Transverse colon (tissue), 4 donors: Measurements from ENCODE around the gene ATG7. TPM values are rescaled to one million over a fixed set of nuclear protein-coding genes. Genes with fewer than 3 reads are reported as not detected.

ENCODE experiments used
- DNase-seq: peaks from one replicate; pipeline ENCODE4 v3.0.0-alpha.2; 2019
- H3K27ac ChIP-seq, 4 donors: fragments of 200-600 bp; sonication (generic); 2 replicates each; pipeline ENCODE4 v1.5.1; 2016 to 2018; ENCODE audit warnings: inconsistent platforms in 4 of 4
- H3K27me3 ChIP-seq: fragments of 200-600 bp; sonication (generic); 2 replicates; pipeline ENCODE4 v1.5.1; 2017; ENCODE audit warnings: inconsistent platforms
- H3K36me3 ChIP-seq, 4 donors: fragments of 200-600 bp; sonication (generic); 2 replicates each; pipeline ENCODE4 v1.5.1; 2017 to 2019; ENCODE audit warnings: inconsistent platforms in 4 of 4
- H3K4me1 ChIP-seq, 4 donors: fragments of 200-600 bp; sonication (generic); 2 replicates each; pipeline ENCODE4 v1.5.1; 2017 to 2020; ENCODE audit warnings: inconsistent platforms in 4 of 4
- H3K4me3 ChIP-seq, 4 donors: fragments of 200-600 bp; sonication (generic); 1 replicate in 1 of 4; 2 replicates in 3 of 4; pipeline versions ENCODE4 v1.5.1 to v1.6.1; 2017 to 2019; ENCODE audit warnings: inconsistent platforms in 4 of 4
- H3K9me3 ChIP-seq, 2 donors: fragments of 200-600 bp; sonication (generic); 2 replicates each; pipeline ENCODE4 v1.5.1; 2017 to 2019; ENCODE audit warnings: inconsistent platforms in 2 of 2
- EP300 ChIP-seq: sonication (generic); formaldehyde crosslinking; IDR thresholded peaks from one replicate; pipeline ENCODE4 v1.6.1; 2017; ENCODE audit warnings: antibody characterized with exemption, low read depth
- POLR2A ChIP-seq: fragments of 450-650 bp; IDR thresholded peaks from one replicate; pipeline ENCODE4 v1.6.1; 2016; ENCODE audit warnings: antibody characterized with exemption, mild to moderate bottlenecking, moderate library complexity
- POLR2AphosphoS5 ChIP-seq, 3 donors: sonication (generic); formaldehyde crosslinking; IDR thresholded peaks; one replicate each; pipeline ENCODE4 v1.6.1; 2016; ENCODE audit warnings: antibody characterized with exemption in 3 of 3
- WGBS, 2 donors: methylation state at CpG; one replicate each; pipeline ENCODE4 v1.1.5; 2018; ENCODE audit warnings: low coverage in 1 of 2; 5-methylcytosine and 5-hydroxymethylcytosine counted together
- in situ Hi-C, 4 donors: fragments of 200-750 bp; cut with MboI; loops; one replicate each; pipeline versions ENCODE4 v1.15.0 to v1.15.1; 2017; ENCODE audit warnings: low sequenced_read_pairs in 3 of 4, low pct_ligation_motif_present in 1 of 4, low pct_unique_long_range_greater_than_20kb in 1 of 4
- intact Hi-C: fragments of 100-400 bp; cut with DNase I; formaldehyde crosslinking; loops from one replicate; pipeline ENCODE4 v1.15.1; 2023; ENCODE audit warnings: low total_unique reads
- total RNA-seq, 4 donors: library from RNA; depleted of rRNA; stranded (reverse); fragments of >200 nt; gene quantifications; one replicate each; pipeline ENCODE4 v1.1.0, GENCODE V29; 2016
- TF ChIP-seq, protein P1 (sequence below), 5 experiments: fragments of 200-600 bp in 3 of 5; fragments of 450-650 bp in 2 of 5; sonication (generic) in 3 of 5; IDR thresholded peaks; 1 replicate in 2 of 5; 2 replicates in 3 of 5; pipeline ENCODE4 v1.5.1; 2016 to 2017; ENCODE audit warnings: antibody characterized with exemption in 5 of 5, inconsistent platforms in 3 of 5, mild to moderate bottlenecking in 2 of 5, moderate library complexity in 1 of 5

The ATG7 gene
- total RNA-seq, 4 donors from 2014 or later, result 44.5 to 122 (median 75.0) TPM

DNA sequence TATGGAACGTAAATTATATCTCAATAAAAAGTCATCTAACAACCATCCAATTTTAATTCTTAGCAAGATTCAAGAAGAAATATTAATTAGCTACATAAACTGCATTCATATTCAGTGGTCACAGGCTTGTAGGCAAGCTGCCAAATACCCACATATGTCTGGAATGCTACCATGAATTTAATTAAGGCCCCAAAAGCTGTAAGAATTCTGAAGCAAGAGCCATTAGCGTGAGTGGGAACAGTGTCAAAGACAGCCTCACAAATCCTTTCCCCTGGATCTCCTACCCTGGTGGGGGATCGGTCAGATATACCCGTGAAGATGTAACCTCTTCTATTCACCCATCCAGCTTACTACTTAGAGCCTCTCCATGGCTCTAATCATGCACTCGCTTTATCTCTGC lies 40.0 kb downstream of the ATG7 start:
- in situ Hi-C loops (no loop called here), intact Hi-C loops (no loop called here)
- Histone ChIP-seq H3K27ac (no peak overlapping the region), H3K9me3 (no peaks in the 10 kb centered on the region), H3K36me3 (peaks cover 0 to 74% (median 22%) of the 10 kb centered on the region in 4 donors), H3K4me1 (no peaks in the 10 kb centered on the region), H3K4me3 (no peak overlapping the region), H3K27me3 (no peaks in the 10 kb centered on the region)
- TF ChIP-seq EP300 (no peak), POLR2AphosphoS5 (IDR thresholded peaks at IDR 0.05) (no peak), POLR2A (no peak)
- TF ChIP-seq, protein P1, sequence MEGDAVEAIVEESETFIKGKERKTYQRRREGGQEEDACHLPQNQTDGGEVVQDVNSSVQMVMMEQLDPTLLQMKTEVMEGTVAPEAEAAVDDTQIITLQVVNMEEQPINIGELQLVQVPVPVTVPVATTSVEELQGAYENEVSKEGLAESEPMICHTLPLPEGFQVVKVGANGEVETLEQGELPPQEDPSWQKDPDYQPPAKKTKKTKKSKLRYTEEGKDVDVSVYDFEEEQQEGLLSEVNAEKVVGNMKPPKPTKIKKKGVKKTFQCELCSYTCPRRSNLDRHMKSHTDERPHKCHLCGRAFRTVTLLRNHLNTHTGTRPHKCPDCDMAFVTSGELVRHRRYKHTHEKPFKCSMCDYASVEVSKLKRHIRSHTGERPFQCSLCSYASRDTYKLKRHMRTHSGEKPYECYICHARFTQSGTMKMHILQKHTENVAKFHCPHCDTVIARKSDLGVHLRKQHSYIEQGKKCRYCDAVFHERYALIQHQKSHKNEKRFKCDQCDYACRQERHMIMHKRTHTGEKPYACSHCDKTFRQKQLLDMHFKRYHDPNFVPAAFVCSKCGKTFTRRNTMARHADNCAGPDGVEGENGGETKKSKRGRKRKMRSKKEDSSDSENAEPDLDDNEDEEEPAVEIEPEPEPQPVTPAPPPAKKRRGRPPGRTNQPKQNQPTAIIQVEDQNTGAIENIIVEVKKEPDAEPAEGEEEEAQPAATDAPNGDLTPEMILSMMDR (IDR thresholded peaks at IDR 0.05), result no peak
- 89 to 92% methylated on average over 1 to 5 of the region's 5 CpGs for WGBS, 2 donors
- DNase-seq, result no peak

- H3K4me1 ChIP-seq, result no peaks in the 10 kb centered on the region
- in situ Hi-C loops, result no loop called here
- peaks cover 0 to 73% (median 21%) of the 10 kb centered on the region in 4 donors for H3K36me3 ChIP-seq
- no peaks in the 10 kb centered on the region for H3K27me3 ChIP-seq
- TF ChIP-seq EP300 (no peak), POLR2A (no peak), POLR2AphosphoS5 (IDR thresholded peaks at IDR 0.05) (no peak)
- TF ChIP-seq, protein P1 (IDR thresholded peaks at IDR 0.05), result no peak
- intact Hi-C loops, result no loop called here
- WGBS, 2 donors, result 71 to 81% methylated on average over 4 to 9 of the region's 9 CpGs
- DNase-seq, result no peak
- H3K4me3 ChIP-seq, result no peak overlapping the region
- H3K27ac ChIP-seq, result no peak overlapping the region
- H3K9me3 ChIP-seq, result no peaks in the 10 kb centered on the region
Measured at GRCh38 chr3:11317300-11317699, 45.1 kb downstream of the ATG7 start.

DNA sequence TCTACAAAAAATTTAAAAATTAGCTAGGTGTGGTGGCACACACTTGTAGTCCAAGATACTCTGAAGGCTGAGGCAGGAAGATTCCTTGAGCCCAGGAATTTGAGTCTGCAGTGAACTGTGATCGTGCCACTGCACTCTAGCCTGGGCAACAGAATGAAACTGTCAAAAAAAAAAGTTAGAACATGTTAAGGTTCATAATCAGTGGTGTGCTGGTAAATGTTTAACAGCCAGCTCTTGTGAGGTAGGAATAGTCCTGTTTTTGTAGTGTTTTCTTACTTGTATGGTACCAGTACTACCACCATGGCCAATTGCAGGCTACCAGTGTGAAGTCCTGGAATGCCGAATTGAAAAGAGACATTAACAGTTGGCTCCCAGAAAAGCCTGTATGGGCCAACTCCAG lies 50.7 kb downstream of the ATG7 start:
- no peak for TF ChIP-seq EP300
- no peak for TF ChIP-seq POLR2A
- TF ChIP-seq POLR2AphosphoS5 (IDR thresholded peaks at IDR 0.05), result no peak
- TF ChIP-seq, protein P1 (IDR thresholded peaks at IDR 0.05), result no peak
- H3K27me3 ChIP-seq, result no peaks in the 10 kb centered on the region
- no peaks in the 10 kb centered on the region for H3K9me3 ChIP-seq
- in situ Hi-C loops (no loop called here), intact Hi-C loops (no loop called here)
- no peak for DNase-seq
- 80 to 98% methylated on average over 1 to 2 of the region's 2 CpGs for WGBS, 2 donors
- H3K27ac ChIP-seq, result peak overlapping the region in 1 of 4 donors; percentile 47
- H3K36me3 ChIP-seq, result peaks cover 0 to 32% (median 10%) of the 10 kb centered on the region in 4 donors
- peaks cover 0 to 3% (median 0%) of the 10 kb centered on the region in 4 donors for H3K4me1 ChIP-seq
- no peak overlapping the region for H3K4me3 ChIP-seq

GRCh38 chr3:11323813-11324212 lies 51.6 kb downstream of the ATG7 start:
- Histone ChIP-seq H3K27me3 (no peaks in the 10 kb centered on the region), H3K36me3 (peaks cover 0 to 23% (median 9%) of the 10 kb centered on the region in 4 donors), H3K9me3 (no peaks in the 10 kb centered on the region), H3K4me1 (peaks cover 0 to 3% (median 0%) of the 10 kb centered on the region in 4 donors), H3K27ac (peak overlapping the region in 2 of 4 donors; percentile 6 to 47), H3K4me3 (no peak overlapping the region)
- in situ Hi-C loops, result no loop called here
- no peak for DNase-seq
- intact Hi-C loops, result no loop called here
- TF ChIP-seq EP300 (no peak), POLR2AphosphoS5 (IDR thresholded peaks at IDR 0.05) (no peak), POLR2A (no peak)
- TF ChIP-seq, protein P1 (IDR thresholded peaks at IDR 0.05), result no peak
- 70 to 73% methylated on average over 3 of the region's 3 CpGs for WGBS, 2 donors
